Measurements from ENCODE around the gene UMODL1.

Gene UMODL1

DNA sequence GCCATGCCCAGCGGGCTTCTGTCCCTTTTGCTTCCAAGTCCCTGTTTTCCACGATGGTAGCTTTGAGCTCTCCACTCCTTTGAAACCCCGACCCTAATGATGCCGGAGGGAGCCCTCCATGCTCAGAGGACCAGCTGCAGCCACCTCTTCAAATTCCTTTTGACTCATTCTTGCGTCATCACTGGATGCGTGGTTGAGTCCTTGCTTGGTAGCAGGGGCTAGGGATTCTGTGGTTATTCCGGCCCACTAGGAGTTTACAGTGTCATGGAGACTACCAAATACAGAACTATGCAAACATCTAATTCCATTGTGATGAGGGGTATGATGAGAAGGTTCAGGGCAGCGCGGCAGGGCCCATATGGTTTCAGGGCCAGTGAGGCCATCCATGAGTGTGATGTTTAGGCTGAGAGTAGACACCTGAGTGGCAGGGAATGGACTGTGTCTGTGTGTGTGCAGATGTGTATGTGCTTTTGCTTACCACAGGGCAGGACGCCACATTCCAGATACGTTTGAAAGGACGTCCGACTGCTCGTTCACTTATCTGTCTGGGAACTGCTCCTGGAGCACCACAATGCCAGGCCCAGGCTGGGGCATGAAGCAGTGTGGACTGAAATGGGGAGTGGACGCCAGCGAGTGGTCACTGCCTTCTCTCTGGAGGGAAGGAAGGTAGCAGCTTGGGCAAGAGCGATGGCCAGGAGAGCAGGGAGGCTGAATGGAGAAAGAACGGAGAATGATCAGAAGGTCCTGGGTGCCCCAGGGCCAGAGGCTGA, 30.5 kb upstream of the UMODL1 start:
- TF ChIP-seq, protein P1, sequence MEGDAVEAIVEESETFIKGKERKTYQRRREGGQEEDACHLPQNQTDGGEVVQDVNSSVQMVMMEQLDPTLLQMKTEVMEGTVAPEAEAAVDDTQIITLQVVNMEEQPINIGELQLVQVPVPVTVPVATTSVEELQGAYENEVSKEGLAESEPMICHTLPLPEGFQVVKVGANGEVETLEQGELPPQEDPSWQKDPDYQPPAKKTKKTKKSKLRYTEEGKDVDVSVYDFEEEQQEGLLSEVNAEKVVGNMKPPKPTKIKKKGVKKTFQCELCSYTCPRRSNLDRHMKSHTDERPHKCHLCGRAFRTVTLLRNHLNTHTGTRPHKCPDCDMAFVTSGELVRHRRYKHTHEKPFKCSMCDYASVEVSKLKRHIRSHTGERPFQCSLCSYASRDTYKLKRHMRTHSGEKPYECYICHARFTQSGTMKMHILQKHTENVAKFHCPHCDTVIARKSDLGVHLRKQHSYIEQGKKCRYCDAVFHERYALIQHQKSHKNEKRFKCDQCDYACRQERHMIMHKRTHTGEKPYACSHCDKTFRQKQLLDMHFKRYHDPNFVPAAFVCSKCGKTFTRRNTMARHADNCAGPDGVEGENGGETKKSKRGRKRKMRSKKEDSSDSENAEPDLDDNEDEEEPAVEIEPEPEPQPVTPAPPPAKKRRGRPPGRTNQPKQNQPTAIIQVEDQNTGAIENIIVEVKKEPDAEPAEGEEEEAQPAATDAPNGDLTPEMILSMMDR (conservative IDR thresholded peaks at IDR 0.05): no peak
- no peak overlapping the region for H3K27ac ChIP-seq

DNA sequence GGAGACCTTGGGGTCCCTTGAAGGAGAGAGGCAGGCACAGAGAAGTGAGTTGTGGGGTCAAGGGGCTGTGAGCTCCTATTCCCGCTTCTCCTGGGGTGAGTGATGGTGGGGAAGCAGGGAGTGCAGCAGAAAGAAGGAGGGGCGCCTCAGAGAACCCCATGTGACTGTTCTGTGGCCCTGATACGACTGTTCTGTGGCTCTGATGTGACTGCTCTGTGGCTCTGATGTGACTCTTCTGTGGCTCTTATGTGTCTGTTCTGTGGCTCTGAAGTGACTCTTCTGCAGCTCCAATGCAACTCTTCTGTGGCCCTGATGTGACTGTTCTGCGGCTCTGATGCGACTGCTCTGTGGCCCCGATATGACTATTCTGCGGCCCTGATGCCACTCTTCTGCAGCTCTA, 29.9 kb upstream of the UMODL1 start:
- TF ChIP-seq, protein P1 (conservative IDR thresholded peaks at IDR 0.05): no peak
- H3K27ac ChIP-seq: no peak overlapping the region

DNA sequence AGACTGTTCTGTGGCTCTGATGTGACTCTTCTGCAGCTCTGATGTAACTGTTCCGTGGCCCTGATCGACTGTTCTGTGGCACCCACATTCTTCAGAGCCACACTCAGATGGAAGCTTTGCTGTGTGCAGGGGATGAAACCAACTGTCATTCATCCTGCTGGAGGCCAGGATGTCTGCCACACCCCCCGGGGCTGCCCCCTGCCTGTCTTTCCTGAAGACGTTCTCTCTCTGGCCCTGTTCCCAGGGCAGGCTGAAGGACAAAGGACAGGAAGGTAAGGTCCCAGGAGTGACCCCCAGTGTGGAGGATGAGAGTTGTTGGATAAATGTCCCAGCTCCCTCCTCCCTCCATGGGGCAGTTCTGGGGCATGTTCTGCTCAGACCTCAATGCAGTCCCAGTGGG, 29.4 kb upstream of the UMODL1 start:
- H3K27ac ChIP-seq: no peak overlapping the region
- TF ChIP-seq, protein P1 (conservative IDR thresholded peaks at IDR 0.05): no peak

DNA sequence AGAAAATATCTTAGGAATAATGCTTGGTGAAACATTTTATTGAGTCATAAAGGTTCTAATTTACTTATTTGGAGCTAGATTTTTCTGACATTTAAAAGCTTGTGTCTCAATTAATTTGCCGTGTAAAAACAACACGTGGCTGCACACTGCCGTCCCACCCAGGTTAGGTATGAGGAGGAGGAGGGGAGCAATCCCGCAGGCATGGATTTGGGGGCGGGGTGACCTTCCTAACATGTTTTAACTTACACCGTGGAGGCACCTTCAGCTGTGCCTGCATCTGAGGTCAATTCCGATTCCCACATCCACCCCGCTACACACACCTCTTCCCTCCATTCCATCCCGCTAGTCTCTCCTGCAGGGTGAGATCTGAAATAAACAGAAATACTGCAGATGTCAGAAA, 28.5 kb upstream of the UMODL1 start:
- TF ChIP-seq, protein P1 (conservative IDR thresholded peaks at IDR 0.05): no peak
- H3K27ac ChIP-seq: no peak overlapping the region

DNA sequence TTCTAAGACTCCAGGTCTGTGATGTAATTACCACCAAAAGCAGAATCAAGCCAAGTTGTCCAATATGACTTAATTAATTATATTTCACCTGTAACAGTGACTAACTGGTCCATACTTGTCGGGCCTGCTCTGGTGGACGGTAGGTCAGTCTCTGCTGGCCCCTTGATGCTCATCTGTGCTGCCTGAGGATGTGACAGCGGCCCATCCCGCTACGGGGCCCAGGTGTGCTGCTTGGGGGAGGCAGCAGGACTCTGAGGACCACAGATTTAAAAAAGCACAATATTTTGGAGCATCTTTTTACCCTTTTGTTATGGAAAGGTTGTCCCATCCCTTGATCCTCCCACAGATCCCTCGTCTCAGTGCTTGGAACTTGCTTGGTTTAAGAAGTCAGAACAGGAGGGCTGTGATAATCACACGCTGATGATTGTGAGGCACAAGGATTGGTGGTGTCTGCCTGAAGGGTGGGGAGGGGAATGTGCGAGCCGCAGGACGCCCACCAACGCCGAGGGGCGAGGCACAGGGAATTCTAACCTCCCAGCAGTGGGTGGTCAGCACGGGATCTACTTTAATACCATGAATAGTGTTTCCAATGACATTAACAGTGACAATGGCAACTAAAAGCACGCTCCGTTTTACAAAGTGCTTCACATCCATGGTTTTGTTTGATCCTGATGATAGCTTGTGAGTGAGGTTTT, 27.8 kb upstream of the UMODL1 start:
- no peak overlapping the region for H3K27ac ChIP-seq
- TF ChIP-seq, protein P1 (conservative IDR thresholded peaks at IDR 0.05): no peak

DNA sequence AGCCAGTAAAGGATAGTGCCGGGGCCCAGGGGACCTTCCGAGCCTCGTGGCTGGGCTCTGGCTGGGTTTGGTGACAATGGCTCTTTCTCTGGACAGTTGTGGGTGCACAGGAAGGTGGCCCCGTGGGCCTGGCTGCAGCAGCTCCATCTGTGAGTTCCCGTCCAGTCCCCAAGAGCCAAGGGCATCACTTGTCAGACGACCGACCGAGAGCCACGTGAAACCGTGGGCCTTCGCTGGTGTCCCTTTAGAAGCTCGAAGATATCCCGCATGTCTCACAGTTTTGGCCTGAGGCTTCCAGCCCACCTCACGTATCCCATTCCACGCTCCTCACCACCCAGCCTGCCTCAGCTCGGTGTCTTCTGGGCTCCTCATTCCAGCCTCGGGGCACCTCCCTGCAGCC, 27.2 kb upstream of the UMODL1 start:
- no peak overlapping the region for H3K27ac ChIP-seq
- TF ChIP-seq, protein P1 (conservative IDR thresholded peaks at IDR 0.05): no peak

DNA sequence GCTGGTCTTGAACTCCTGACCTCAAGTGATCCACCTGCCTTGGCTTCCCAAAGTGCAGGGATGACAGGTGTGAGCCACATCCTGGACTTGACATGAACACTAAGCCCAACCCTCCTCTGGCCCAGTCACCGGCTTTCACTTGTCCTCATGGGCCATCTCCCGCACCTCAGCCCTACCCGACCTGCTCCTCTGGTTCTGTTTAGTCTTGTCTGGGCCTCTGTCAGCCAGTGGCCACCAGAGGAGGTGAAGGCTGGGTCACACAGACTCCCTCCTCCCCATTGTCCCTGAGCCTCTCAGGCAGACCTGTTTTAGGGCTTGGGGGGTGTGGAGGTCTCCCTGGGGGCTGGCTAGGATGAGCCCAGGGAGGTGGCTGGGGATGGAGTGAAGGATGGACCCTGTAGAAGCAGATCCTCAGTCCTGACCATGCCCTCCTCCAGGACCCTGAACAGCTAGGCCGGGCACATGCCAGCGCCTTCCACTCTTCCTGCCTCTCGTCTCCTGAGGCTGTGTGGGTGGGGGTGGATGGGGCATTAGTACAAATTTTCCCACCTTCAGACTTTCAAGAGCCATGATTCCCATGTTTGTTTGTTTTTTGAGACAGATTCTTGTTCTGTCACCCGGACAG, 26.1 kb upstream of the UMODL1 start:
- TF ChIP-seq, protein P1 (conservative IDR thresholded peaks at IDR 0.05): no peak
- H3K27ac ChIP-seq: no peak overlapping the region
